Retina (tissue), 1 donor: ENCODE measurements around the gene ZNF829.

ENCODE experiments used
- DNase-seq: peaks from one replicate; pipeline ENCODE4 v3.0.0-alpha.2; 2016

ZNF829 gene

GRCh38 chr19:36915992-36916830 is at the start of gene ZNF829, which contains the start of gene ZNF568:
TSS of gene ZNF829 (minus strand) at chr19:36916291. CDS start at chr19:36915167, 1,124 bp downstream.
TSS of gene ZNF568 (plus strand) at chr19:36916332. CDS start at chr19:36922771, 6,439 bp downstream.
- peak; percentile 99 for DNase-seq

- DNase-seq, result no peak
Observed at GRCh38 chr19:36963280-36963679, 47.2 kb upstream of the ZNF829 start.

- no peak for DNase-seq
Observed at GRCh38 chr19:36962346-36962745, 46.3 kb upstream of the ZNF829 start.

DNA sequence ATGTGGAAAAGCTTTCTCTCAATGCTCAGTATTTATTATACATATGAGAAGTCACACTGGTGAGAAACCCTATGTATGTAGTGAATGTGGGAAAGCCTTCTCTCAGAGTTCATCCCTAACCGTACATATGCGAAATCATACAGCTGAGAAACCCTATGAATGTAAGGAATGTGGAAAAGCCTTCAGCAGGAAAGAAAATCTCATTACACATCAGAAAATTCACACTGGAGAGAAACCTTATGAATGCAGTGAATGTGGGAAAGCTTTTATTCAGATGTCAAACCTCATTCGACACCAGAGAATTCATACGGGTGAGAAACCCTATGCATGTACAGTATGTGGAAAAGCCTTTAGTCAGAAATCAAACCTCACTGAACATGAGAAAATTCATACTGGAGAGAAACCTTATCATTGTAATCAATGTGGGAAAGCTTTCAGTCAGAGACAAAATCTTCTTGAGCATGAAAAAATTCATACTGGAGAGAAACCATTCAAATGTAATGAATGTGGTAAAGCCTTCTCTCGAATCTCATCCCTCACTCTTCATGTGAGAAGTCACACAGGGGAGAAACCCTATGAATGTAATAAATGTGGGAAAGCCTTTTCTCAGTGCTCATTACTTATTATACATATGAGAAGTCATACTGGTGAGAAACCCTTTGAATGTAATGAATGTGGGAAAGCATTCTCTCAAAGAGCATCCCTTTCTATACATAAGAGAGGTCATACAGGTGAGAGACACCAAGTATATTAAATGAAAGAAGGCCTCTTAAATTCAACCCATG is 34.4 kb upstream of the ZNF829 start:
- no peak for DNase-seq

GRCh38 chr19:36939153-36939552 is 23.1 kb upstream of the ZNF829 start:
- no peak for DNase-seq

DNA sequence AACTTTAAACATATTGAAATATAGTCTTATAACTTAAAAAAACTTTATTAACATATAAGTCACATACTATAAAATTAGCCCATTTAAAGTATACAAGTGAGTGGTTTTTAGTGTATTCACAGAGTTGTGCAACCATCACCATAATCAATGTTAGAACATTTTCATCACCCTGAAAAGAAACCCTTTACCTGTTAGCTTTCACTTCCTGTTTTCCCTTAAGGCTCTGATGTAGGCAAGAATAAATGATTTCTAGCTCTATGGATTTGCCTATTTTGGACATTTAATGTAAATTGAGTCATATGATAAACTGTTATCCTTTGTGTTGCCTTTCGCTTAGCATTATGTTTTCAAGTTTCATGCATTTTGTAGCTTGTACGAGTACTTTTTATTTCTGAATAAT is 15.6 kb upstream of the ZNF829 start:
- DNase-seq, result no peak

DNA sequence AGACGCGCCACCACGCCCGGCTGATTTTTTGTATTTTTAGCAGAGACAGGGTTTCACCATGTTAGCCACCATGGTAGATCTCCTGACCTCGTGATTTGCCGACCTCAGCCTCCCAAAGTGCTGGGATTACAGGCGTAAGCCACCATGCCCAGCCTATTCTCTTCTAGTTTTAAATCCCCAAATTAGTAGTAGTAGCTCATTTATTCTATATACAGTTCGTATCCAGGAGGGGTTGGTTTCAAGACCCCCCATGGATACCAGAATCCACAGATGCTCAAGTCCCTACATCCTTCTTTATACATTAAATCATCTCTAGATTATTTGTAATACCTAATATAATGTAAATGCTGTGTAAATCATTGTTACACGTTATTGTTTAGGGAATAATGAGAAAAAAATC is 2.0 kb upstream of the ZNF829 start:
- no peak for DNase-seq

DNA sequence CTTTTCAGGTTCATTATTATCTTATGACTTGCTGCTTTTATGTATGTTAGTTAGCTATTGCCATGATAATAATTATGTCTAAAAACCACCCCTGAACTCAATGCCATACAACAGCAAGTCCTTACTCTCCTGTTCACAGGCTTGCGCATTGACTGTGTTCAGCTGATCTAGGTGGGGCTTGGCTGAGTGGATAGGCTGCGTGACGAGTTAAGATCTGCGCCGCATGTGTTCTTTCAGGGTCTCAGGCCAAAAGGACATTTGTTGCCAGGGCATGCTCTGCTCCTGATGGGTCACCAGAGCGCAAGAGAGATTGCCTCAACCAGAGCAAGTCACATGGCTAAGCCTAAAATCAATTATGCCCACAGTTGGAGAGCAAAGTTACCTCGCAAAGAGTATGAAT is 900 bp upstream of the ZNF829 start:
- DNase-seq, result peak; percentile 19

DNA sequence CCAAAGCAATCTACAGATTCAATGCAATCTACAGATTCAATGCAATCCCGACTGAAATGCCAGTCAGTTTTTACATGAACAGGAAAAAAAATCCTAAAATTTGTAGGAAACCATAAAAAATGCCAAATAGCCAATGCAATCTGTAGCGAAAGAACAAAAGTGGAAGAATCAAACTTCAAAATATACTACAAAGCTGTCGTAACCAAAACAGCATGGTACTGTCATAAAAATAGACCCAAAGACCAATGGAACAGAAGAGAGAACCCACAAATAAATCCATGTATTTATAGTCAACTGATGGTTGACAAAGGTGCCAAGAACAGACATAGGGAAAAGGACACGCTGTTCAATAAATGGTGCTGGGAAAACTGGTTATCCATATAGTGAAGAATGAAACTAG is 17.7 kb downstream of the ZNF829 start:
- DNase-seq, result no peak

DNA sequence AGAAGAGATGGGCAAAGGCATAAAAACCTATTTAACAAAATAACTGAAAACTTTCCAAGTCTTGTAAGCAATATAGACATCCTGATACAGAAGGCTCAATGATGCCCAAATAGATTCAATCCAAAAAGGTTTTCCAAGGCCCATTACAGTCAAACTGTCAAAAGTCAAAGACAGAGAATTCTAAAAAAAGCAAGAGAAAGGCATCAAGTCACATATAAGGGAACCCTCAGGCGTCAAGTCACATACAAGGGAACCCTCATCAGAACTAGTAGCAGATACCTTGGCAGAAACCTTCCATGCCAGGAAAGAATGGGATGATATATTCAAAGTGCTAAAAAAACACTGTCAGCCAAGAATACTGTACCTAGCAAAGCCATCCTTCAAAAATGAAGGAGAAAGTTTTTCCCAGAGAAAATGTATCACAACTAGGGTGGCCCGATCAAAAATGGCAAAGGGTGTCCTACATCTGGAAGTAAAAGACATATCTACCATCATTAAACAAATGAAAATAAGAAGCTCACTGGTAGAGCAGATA is 21.2 kb downstream of the ZNF829 start:
- no peak for DNase-seq

- no peak for DNase-seq
Observed at GRCh38 chr19:36891768-36892357, 24.2 kb downstream of the ZNF829 start.

DNA sequence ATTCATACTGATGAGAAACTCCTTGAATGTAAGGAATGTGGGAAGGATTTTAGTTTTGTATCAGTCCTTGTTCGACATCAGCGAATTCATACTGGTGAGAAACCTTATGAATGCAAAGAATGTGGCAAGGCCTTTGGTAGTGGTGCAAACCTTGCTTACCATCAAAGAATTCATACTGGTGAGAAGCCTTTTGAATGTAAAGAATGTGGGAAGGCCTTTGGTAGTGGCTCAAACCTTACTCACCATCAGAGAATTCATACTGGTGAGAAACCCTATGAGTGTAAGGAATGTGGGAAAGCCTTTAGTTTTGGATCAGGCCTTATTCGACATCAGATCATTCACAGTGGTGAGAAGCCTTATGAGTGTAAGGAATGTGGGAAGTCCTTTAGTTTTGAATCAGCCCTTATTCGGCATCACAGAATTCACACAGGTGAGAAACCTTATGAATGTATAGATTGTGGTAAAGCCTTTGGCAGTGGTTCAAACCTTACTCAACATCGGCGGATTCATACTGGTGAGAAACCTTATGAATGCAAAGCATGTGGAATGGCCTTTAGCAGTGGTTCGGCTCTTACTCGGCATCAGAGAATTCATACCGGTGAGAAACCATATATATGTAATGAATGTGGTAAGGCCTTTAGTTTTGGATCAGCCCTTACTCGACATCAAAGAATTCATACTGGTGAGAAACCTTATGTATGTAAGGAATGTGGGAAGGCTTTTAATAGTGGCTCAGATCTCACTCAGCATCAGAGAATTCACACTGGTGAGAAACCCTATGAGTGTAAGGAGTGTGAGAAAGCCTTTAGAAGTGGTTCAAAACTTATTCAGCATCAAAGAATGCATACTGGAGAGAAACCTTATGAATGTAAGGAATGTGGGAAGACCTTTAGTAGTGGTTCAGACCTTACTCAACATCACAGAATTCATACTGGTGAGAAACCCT is 38.8 kb downstream of the ZNF829 start:
- DNase-seq, result no peak

DNA sequence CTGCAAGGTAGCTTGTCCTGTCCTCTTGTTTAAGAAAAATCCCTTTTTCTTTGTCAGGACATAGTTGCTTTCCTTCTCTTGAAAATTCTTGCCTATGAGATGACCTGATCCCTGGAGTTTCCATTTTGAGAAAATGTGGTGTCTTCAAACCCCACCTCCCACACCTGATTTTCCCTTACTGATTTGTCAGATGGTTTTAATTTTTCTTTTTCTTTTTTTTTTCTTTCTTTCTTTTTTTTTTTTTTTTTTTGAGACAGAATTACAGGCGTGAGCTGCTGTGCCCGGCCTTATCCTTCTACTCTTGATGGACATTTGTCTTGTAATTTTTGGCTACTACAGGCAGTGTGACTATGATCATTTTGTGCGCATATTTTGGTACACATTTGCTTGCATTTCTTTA is 64.2 kb downstream of the ZNF829 start:
- no peak for DNase-seq

DNA sequence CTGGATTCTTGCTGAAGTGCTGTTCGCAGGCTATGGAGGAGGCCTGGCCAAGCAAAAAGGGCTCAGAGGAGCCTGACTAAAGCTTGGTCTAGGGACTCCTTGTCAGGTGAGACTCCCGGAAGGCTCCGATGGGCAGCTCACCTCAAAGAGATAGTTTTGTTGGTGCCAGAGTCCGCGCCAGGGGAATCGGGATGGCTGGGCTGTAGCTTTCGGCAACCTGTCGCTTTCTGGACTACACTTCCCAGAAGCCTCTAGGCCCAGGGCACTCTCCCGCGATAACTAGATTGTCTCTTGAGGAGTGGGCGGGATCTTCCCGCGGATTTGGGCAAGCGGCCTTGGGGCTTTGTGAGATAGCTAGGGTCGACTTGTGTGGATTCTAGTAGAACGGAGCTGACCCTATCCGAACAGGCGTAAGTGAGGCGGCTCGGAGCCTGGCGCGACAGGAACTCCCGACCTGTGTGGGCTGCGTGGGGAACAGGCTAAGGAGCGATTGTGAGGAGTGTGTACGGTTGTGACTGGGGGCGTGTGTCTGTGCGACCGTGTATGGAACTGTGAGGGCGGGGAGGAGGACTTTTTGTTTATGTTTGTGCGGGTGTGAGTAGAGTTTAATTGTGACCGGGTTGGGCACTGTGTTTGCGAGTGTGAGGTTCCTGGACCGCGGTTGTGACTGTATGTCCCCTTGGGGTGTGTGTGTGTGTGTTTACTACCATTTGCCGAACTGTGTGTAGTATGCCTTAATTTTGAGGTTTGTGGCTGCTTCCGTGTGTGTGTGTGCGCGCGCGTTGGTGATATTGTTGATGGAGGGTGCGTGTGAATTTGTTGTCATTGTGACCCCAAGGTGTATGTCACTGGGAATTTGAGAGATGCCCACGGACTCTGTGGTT is 65.3 kb downstream of the ZNF829 start, which contains the start of gene ZNF345:
ZNF345 (plus strand) TSS at position 318 of the 884 bp plus-strand sequence. CDS start 25,955 bp downstream, outside the sequence.
- peak; percentile 98 for DNase-seq

GRCh38 chr19:36849701-36850558 is 66.2 kb downstream of the ZNF829 start:
- DNase-seq, result peak; percentile 93

- DNase-seq, result no peak
Observed at GRCh38 chr19:36847968-36848367, 68.1 kb downstream of the ZNF829 start.

- no peak for DNase-seq
Observed at GRCh38 chr19:36838784-36839324, 77.2 kb downstream of the ZNF829 start.
